GM12891 (cell line): Measurements from ENCODE around the gene FBXO4.

ENCODE experiments used
- POLR2A ChIP-seq: IDR thresholded peaks from 2 replicates; pipeline ENCODE4 v1.6.1; 2011; ENCODE audit warnings: low read depth, low read length, control low read depth
- POLR2AphosphoS5 ChIP-seq: IDR thresholded peaks from 2 replicates; pipeline ENCODE4 v1.6.1; 2011; ENCODE audit warnings: low read depth, low read length, control low read depth
- POU2F2 ChIP-seq: IDR thresholded peaks from 2 replicates; pipeline ENCODE4 v1.6.1; 2011; ENCODE audit warnings: low read depth, mild to moderate bottlenecking, control low read depth, low read length, moderate library complexity
- SPI1 ChIP-seq: IDR thresholded peaks from 2 replicates; pipeline ENCODE4 v1.6.1; 2011; ENCODE audit warnings: low read depth, low read length, control low read depth
- TAF1 ChIP-seq: IDR thresholded peaks from 2 replicates; pipeline ENCODE4 v1.6.1; 2011; ENCODE audit warnings: low read depth, low read length, control low read depth

DNA sequence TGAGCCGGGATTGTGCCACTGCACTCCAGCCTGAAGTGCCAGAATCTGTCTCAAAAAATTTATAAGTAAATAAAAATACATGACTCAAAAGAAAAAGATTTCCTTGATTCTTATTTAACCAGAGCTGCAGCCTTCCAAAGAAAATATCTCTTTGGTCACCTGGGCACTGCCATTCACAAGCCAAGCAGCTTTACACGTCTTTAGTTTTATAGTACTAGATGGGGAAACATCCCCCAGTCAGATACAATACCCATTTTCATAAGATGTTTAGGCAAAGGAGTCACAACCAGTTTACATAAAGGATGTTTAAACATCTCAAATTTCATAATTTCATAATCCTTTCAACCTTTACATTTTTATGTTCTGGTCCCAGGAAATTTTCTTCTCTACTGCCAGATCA is 41.1 kb upstream of the FBXO4 start:
- no peak for TF ChIP-seq POLR2AphosphoS5
- no peak for TF ChIP-seq POU2F2
- no peak for TF ChIP-seq TAF1
- TF ChIP-seq POLR2A = no peak
- no peak for TF ChIP-seq SPI1
